Activated CD4-positive, alpha-beta T cell treated with anti-CD3 and anti-CD28 coated beads, Interleukin-2, amount 10 ng/mL, durations not matched to agents 24 days and 14 days (primary cell): ENCODE measurements around the gene SLC9A9. TPM values are rescaled to one million over a fixed set of nuclear protein-coding genes. Genes with fewer than 3 reads are reported as not detected.

Experiments
- DNase-seq: peaks from one replicate; pipeline ENCODE4 v3.0.0; 2022
- H3K27ac Mint-ChIP-seq: one replicate; pipeline ENCODE4 v1.8.0; 2022; ENCODE audit warnings: mild to moderate bottlenecking, mixed read lengths
- H3K27me3 Mint-ChIP-seq: one replicate; pipeline ENCODE4 v1.8.0; 2022; ENCODE audit warnings: mixed read lengths
- H3K36me3 Mint-ChIP-seq: one replicate; pipeline ENCODE4 v1.8.0; 2022; ENCODE audit warnings: low read depth, mild to moderate bottlenecking, mixed read lengths
- H3K4me1 Mint-ChIP-seq: one replicate; pipeline ENCODE4 v1.8.0; 2021; ENCODE audit warnings: mixed read lengths
- H3K4me3 Mint-ChIP-seq: one replicate; pipeline ENCODE4 v1.8.0; 2022; ENCODE audit warnings: mild to moderate bottlenecking, moderate library complexity, mixed read lengths
- H3K9me3 Mint-ChIP-seq: one replicate; pipeline ENCODE4 v1.8.0; 2021; ENCODE audit warnings: mixed read lengths
- intact Hi-C: fragments of 100-400 bp; cut with micrococcal nuclease; formaldehyde crosslinking; loops from one replicate; pipeline ENCODE4 v1.15.1; 2023
- total RNA-seq: library from RNA; stranded (reverse); gene quantifications from 2 replicates; pipeline ENCODE4 v1.2.3, GENCODE V29; 2022

Gene SLC9A9
- total RNA-seq, 1 donor from 2014 or later = 1.3 TPM

DNA sequence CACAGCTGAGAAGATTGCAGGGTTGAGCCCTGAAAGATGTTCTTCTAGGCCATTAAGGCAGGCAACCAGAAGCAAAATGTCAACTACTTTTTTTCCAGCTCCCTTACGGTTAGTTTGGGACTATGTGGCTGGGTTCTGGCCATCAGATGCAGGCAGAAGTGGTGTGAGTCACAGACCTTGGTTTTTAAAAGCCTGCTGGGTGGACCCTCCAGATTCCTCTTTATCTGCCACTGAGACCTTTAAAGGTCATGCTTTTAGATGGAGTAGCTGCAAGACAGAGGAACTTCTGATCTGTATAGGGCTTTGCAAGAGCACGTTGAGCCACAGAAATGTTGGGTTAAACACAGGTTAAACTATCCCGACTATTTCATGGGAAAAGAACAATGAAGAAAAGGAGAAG lies 625.8 kb downstream of the SLC9A9 start:
- Mint-ChIP-seq H3K9me3 (peaks cover 3% of the 10 kb centered on the region), H3K4me3 (no peak overlapping the region), H3K36me3 (no peaks in the 10 kb centered on the region), H3K27me3 (no peaks in the 10 kb centered on the region), H3K4me1 (peaks cover under 1% of the 10 kb centered on the region), H3K27ac (no peak overlapping the region)
- intact Hi-C loops = no loop called here
- DNase-seq = no peak

- Mint-ChIP-seq H3K4me1 (peaks cover 10% of the 10 kb centered on the region), H3K36me3 (no peaks in the 10 kb centered on the region), H3K4me3 (no peak overlapping the region), H3K27me3 (no peaks in the 10 kb centered on the region), H3K27ac (no peak overlapping the region), H3K9me3 (peaks cover 3% of the 10 kb centered on the region)
- intact Hi-C loops = no loop called here
- DNase-seq = no peak
These were observed 626.8 kb downstream of the SLC9A9 start for GRCh38 chr3:143221446-143221845.

DNA sequence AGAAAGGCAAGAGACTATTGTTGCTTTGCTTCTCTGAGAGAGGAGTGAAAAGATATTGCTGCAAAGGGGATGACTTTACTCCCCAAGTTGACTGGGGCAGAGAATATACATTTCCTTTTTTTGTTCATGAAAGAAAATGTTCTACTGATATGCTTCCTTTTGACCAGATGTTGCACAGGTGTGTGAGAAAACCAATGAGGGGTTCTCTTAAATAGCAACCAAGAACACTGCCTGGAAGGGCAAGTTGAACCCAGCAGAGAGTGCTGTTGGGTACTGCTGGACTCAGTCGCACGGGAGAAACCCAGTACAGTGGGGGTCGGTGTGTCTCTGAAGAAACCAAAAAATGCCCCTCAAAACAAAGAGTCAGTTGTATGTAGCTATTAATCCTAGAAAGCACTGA lies 627.5 kb downstream of the SLC9A9 start:
- intact Hi-C loops = no loop called here
- Mint-ChIP-seq H3K36me3 (no peaks in the 10 kb centered on the region), H3K27me3 (no peaks in the 10 kb centered on the region), H3K27ac (no peak overlapping the region), H3K4me1 (peaks cover 12% of the 10 kb centered on the region), H3K9me3 (peaks cover 5% of the 10 kb centered on the region), H3K4me3 (no peak overlapping the region)
- no peak for DNase-seq

- H3K4me3 Mint-ChIP-seq = no peak overlapping the region
- H3K4me1 Mint-ChIP-seq = peaks cover 12% of the 10 kb centered on the region
- H3K27ac Mint-ChIP-seq = no peak overlapping the region
- no peak for DNase-seq
- H3K36me3 Mint-ChIP-seq = no peaks in the 10 kb centered on the region
- intact Hi-C loops = loop anchor here (5.0 kb wide), 1 partner anchor 51 kb away; no protein-coding TSS in a partner anchor
- H3K27me3 Mint-ChIP-seq = no peaks in the 10 kb centered on the region
- peaks cover 11% of the 10 kb centered on the region for H3K9me3 Mint-ChIP-seq
These were observed 630.0 kb downstream of the SLC9A9 start for GRCh38 chr3:143218166-143218835.

DNA sequence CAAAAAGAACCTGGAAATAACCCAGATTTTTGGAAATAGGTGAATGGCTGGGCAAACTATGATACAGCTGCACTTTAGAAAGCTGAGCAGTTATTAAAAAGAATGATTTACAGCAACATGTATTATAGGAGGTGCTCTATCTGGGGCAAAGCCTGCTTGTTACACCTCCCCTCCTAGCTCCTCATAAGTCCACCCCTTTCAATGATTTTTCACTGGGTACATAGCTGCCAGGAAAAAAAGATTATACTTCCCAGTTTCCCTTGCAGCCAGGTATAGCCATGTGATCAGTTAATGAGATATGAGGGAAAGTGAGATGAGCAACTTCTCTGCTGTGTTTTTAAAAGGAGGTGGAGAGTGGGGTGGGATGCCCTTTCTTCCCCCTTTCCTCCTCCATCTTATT lies 631.0 kb downstream of the SLC9A9 start:
- intact Hi-C loops = loop anchor here (5.0 kb wide), 1 partner anchor 50 kb away; no protein-coding TSS in a partner anchor
- no peak for DNase-seq
- peaks cover 11% of the 10 kb centered on the region for H3K9me3 Mint-ChIP-seq
- H3K36me3 Mint-ChIP-seq = no peaks in the 10 kb centered on the region
- H3K4me3 Mint-ChIP-seq = no peak overlapping the region
- no peak overlapping the region for H3K27ac Mint-ChIP-seq
- H3K27me3 Mint-ChIP-seq = no peaks in the 10 kb centered on the region
- H3K4me1 Mint-ChIP-seq = peaks cover 12% of the 10 kb centered on the region

GRCh38 chr3:143216709-143217182 lies 631.5 kb downstream of the SLC9A9 start:
- peak overlapping the region; percentile 71 for H3K4me3 Mint-ChIP-seq
- H3K27me3 Mint-ChIP-seq = no peaks in the 10 kb centered on the region
- H3K27ac Mint-ChIP-seq = peak overlapping the region; percentile 79
- intact Hi-C loops = loop anchor here (5.0 kb wide), 1 partner anchor 49 kb away; no protein-coding TSS in a partner anchor
- DNase-seq = no peak
- H3K4me1 Mint-ChIP-seq = peaks cover 12% of the 10 kb centered on the region
- peaks cover 11% of the 10 kb centered on the region for H3K9me3 Mint-ChIP-seq
- no peaks in the 10 kb centered on the region for H3K36me3 Mint-ChIP-seq

Other genes with a start within 250 kb of the SLC9A9 start
- gene DIPK2A, start 123.4 kb upstream of the SLC9A9 start, total RNA-seq = 18.0 and 18.3 TPM in 2 replicates